HG02610 (cell line): Measurements from ENCODE around the gene CNOT11.
A peak's percentile ranks its signal among the peaks of the same experiment; 100 is the strongest.

ENCODE experiments used
- ATAC-seq: cut with Tn5 transposase; IDR thresholded peaks from one replicate; pipeline ENCODE4 v1.9.1; 2021; ENCODE audit warnings: mild to moderate bottlenecking, moderate library complexity; ENCODE audit not compliant: unreplicated experiment

Gene CNOT11

GRCh38 chr2:101274142-101274541 lies 21.5 kb downstream of the CNOT11 start:
- no peak for ATAC-seq

- ATAC-seq, result no peak
Observed at GRCh38 chr2:101277111-101277510, 24.4 kb downstream of the CNOT11 start.

- no peak for ATAC-seq
Observed at GRCh38 chr2:101278925-101279324, 26.2 kb downstream of the CNOT11 start.

GRCh38 chr2:101281482-101281881 lies 28.8 kb downstream of the CNOT11 start:
- no peak for ATAC-seq

- ATAC-seq, result no peak
Observed at GRCh38 chr2:101282980-101283379, 30.3 kb downstream of the CNOT11 start.

- no peak for ATAC-seq
Observed at GRCh38 chr2:101286684-101287083, 34.0 kb downstream of the CNOT11 start.

GRCh38 chr2:101287303-101287702 lies 34.6 kb downstream of the CNOT11 start:
- ATAC-seq, result no peak

GRCh38 chr2:101290711-101291110 lies 38.0 kb downstream of the CNOT11 start:
- ATAC-seq, result no peak

- no peak for ATAC-seq
Observed at GRCh38 chr2:101291973-101292372, 39.3 kb downstream of the CNOT11 start.

GRCh38 chr2:101293544-101293943 lies 40.9 kb downstream of the CNOT11 start:
- ATAC-seq, result no peak

GRCh38 chr2:101294861-101295260 lies 42.2 kb downstream of the CNOT11 start:
- no peak for ATAC-seq

- ATAC-seq, result no peak
Observed at GRCh38 chr2:101295895-101296294, 43.2 kb downstream of the CNOT11 start.

- ATAC-seq, result no peak
Observed at GRCh38 chr2:101296371-101296770, 43.7 kb downstream of the CNOT11 start.

- ATAC-seq, result no peak
Observed at GRCh38 chr2:101297383-101297782, 44.7 kb downstream of the CNOT11 start.

- ATAC-seq, result no peak
Observed at GRCh38 chr2:101299604-101300003, 46.9 kb downstream of the CNOT11 start.

GRCh38 chr2:101300164-101300563 lies 47.5 kb downstream of the CNOT11 start:
- ATAC-seq, result no peak

- ATAC-seq, result no peak
Observed at GRCh38 chr2:101300836-101301235, 48.1 kb downstream of the CNOT11 start.

GRCh38 chr2:101302016-101302415 lies 49.3 kb downstream of the CNOT11 start:
- no peak for ATAC-seq

- ATAC-seq, result no peak
Observed at GRCh38 chr2:101303688-101304087, 51.0 kb downstream of the CNOT11 start.

- ATAC-seq, result no peak
Observed at GRCh38 chr2:101305035-101305434, 52.3 kb downstream of the CNOT11 start.

- ATAC-seq, result no peak
Observed at GRCh38 chr2:101305492-101306078, 52.9 kb downstream of the CNOT11 start.

GRCh38 chr2:101306410-101306809 lies 53.7 kb downstream of the CNOT11 start:
- ATAC-seq, result peak; percentile 1

GRCh38 chr2:101307503-101307902 lies 54.8 kb downstream of the CNOT11 start:
- ATAC-seq, result no peak
